ENCODE measurements around the gene TEX22.

TEX22 gene

DNA sequence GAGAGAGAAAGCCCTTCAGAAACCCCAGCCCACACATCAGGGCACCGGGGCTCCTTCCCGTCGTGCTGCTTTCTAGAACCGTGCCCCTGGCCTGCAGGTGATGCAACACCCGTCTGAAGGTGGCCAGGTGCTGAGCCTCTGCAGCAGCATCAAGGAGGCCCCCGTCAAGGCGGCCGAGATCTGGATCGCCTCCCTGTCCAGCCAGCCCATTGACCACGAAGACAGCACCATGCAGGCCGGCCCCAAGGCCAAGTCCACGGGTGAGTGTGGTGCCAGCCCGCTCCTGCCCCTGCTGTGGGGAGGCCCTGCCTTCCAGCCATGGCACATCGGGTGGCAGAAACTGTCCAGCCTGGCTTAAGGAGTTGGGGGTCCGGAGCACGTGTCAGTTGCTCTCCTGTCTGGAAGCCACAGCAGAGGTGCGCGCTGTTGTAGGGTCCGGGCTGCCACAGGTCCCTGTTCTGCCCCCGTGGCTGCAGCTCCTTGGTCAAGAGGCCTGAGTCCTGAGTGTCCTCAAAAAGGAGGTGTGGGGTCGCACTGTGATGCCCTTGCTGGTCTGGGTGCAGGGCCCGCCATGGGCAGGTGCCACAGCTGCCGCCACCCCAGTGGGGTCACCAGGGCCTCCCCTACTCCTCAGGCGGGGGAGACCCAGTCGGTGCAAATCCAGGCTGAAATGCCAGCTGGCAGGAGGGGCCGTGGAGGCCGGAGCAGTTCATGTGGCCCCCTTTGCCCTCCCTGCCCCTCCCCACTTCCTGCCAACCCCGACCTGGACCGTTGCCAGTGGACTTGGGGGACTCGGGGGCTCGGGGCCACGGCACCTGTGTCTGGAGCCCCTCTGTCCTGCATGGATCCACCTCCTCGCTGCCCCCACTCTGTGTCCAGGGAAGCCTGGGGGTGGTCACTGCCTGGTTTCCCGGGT, 31.0 kb upstream of the TEX22 start:
- DNase-seq: no peak

DNA sequence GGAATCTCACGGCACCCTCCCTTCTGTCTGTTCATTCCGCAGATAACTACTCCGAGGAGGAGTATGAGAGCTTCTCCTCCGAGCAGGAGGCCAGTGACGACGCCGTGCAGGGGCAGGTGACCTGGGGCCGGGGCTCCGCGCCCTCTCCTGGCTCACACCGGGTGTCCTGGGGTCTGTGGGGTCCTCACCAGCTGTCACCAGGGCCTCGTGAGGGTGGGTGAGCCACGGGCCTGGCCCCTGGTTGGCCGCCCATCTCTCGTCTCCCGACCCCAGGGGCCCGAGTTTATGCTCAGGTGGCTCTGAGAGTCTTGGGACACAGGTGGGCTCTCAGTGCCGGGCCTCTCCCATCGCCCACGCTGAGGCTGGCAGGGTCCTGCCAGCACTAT, 30.3 kb upstream of the TEX22 start:
- no peak for DNase-seq

DNA sequence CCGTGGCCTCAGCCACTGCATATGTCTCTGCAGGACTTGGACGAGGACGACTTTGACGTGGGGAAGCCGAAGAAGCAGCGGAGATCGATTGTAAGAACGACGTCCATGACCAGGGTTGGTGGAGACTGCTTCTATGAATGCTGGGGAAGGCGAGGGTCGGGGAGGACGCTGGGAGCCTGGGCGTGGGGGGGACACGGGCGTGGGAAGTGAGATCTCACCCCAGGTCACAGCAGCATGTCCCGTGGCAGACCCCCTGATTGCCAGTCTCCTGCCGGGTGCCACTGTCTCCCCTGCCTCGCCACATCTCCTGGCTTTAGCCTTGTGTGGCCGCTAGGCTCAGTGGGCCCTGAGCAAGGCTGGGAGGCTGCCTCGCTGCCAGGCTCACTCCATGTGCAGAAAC, 29.9 kb upstream of the TEX22 start:
- DNase-seq: no peak

DNA sequence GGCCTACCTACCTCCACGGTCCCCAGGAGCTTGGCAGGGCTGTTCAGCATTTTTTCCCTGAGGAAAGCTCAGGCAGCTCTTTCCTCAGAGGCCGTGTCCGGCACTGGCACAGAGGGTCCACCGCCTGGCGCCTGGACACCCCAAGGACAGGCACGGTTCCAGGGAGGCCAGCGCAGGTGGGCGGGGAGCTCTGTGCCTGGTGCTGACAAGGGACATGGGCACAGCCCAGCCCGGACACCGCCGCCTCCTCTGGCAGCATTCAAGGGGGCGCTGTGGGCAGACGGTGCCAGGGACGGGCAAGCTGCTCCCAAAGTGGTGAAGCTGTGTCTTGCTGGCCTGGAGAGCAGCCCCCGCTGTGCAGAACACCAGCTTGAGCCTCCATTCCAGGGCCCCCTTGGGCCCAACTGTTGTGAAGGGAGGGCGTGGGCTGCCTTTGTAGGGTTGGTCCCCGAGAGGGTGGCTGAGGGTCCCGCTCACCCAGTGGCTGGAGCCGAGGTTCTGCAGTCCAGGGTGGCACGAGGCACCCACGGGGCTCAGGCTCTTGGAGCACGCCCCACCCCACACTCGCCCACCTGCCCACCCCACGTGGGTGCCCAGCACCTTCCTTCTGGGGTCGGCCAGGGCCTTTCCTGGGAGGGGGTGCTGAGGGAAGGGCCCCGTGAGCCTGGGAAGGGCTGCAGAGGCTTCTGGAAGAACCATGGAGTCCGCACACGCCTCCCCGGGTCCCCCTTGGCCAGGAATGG, 29.3 kb upstream of the TEX22 start:
- DNase-seq: no peak

DNA sequence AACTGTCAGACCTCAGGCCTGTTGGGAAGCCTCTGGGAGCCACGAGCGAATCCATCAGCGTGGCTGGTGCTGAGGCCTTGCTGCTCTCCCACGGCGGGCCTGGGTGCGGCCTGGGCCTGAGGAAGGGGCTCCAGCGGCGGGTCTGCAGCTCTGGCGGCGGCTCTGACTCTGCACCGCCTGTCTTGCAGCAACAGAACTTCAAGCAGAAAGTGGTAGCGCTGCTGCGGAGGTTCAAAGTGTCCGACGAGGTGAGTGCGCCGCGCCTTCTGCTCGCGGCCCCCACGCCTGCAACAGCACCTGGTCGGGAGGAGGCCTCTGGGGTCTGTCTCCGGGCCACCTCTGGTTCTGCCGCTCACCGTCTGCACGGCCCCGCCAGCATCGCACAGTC, 28.7 kb upstream of the TEX22 start:
- no peak for DNase-seq

DNA sequence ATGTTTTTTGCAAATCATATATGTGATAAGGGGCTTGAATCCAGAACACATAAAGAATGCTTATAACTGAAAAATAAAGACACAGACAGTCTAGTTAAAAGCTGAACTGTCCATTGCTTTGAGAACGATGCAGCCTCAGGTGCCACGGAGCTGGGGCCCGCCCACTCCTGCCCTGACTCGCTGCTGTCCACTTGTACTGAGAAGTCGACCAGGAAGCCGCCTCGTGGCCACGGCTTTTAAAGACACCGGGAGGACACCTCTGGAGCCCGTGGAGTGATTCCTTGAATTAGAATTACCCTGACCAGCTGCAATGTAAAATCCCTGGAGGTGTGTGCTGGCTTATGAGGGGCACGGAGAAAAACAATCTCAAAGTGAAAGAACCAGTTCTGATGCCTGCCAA, 23.9 kb upstream of the TEX22 start:
- no peak for DNase-seq

DNA sequence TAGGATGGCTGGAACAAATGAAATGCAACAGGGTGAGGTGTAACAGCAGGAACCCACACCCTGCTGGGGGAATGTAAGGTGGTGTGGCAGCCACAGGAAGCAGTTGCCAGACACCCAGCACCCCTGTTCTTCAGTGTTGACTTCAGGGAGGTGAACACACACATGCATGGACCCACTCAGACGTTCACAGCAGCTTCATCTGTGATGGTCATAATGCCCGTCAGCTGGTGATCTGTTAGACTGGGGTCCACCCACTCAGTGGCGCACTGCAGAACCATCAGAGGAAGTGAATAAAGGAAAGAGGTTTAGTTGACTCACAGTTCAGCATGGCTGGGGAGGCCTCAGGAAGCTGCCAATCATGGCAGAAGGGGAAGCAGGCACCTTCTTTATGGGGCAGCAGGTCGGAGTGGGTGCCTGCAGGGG, 22.7 kb upstream of the TEX22 start:
- no peak for DNase-seq

DNA sequence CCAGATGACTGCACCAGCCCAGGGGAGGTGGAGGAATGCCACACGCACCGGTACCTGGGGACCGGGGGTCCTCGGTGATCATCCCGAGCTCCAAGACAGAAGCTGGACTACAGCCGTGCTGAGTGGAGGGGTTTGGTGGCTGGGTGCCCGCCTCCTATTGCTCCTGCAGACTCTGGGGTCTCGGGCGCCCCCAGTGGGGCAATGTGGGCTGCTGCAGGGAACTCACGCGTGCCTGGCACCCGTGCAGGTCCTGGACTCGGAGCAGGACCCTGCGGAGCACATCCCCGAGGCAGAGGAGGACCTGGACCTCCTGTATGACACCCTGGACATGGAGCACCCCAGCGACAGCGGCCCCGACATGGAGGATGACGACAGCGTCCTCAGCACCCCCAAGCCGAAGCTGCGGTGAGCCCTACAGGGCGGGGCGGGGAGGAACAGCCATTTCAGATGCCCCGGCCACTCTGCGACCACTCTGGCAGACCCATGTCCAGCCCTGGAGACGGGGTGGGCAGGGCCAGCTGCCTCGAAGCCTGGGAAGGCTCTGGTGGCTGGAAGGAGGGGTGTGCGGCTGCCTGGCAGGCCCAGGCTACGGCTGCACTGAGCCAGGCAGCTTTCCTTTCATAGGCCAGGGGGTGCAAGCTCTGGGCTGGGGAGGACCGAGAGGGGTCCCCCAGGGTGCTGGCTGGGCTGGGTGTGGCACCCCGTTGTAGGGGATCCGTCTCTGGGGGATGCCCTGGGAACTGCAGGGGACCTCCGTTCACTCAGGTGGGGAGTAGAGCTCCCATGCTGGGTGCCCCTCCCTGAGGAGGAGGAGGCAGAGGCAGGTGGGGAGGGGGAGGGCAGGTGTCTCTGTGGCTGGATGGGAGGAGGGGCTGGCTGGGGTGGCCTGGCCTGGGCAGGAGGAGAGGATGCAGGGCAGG, 21.6 kb upstream of the TEX22 start:
- DNase-seq: no peak

DNA sequence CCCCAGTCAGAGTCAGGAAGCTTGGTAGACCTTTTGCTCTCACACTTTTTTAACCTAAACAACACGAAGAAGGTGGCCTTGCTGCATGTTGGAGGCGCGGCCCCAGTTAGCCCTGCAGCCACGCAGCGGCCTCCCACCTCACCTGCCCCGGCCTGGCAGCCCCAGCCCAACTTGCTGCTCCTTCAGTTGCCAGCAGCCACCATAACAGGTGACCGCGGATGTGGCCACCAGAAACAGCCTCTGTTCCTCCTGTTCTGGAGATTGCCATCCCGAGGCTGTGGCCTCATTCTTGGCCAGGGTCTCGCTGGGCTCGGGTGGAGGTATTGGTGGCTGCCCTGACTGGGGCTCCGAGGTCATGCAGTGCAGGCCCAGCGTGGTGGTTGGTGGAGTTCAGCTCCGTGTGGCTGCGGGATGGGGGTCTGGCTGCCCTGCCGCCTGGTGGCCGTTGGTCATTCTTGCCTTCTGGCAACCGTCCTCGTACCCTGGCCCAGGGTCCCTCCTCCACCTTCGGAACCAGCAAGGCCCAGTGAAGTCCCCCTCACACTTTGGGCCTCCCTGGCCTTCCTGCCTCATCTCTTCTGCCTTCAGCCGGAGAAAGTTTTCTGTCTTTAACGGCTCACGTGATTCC, 20.7 kb upstream of the TEX22 start:
- no peak for DNase-seq

DNA sequence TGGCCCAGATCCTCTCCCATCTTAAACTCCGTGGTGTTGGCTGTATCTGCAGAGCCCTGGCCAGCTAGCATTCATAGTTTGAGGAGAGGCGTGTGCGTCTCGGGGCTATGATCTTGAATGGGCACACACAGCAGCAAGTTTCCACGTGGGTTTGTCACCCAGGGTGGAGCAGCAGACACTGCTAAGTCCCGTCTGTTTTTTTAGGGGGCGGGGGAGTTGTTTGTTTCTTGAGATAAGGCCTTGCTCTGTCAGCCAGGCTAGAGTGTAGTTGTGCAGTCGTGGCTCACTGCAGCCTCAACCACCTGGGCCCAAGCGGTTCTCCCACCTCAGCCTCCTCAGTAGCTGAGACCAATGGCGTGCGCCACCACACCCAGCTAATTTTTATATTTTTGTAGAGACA, 20.1 kb upstream of the TEX22 start:
- DNase-seq: no peak

DNA sequence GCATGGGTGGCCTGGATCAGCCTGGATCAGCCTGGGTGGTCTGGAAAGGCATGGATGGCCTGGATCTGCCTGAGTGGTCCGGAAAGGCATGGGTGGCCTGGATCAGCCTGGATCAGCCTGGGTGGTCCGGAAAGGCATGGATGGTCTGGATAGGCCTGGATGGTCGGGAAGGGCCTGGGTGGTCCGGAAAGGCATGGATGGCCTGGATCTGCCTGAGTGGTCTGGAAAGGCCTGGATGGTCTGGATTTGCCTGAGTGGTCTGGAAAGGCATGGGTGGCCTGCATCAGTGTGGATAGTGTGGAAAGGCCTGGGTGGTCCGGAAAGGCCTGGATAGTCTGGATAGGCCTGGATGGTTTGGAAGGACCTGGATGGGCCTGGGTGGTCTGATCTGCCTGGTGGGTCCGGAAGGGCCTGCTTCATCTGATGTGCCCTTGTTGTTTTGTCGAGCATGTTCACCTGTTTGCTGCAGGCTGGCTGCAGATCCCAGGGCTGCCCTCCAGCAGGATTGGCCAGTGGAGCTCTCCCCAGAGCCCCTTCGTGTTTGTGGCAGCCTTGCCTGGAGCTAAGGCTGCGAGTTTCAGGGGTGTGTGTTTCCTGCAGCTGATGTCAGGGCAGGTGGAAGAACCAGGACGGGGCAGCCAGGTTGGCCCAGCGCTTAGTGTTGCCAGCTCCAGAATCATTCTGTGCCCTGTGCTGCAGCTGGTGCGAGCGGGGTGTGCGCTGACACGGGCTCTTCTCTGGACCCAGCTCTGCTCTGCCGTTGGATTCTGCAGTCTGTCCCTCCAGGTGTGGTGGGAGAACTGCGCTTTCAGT, 19.3 kb upstream of the TEX22 start:
- DNase-seq: no peak

DNA sequence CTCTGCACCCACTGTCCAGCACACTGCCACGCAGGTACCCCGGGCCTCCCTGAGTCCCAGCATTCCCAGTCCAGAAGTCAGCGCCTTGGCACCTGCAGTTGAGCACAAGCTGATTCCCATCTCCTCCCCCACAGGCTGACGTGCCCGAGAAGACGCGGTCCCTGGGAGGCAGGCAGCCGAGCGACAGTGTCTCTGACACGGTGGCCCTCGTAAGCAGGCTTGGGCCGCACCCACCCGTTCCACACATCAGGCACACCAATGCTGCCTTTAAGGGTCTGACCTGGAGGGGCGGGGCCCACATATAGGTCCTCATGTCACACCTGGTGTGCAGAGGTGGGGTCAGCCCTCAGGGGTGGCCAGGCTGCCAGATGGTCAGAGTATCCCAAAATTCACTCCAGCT, 18.4 kb upstream of the TEX22 start:
- DNase-seq: no peak

DNA sequence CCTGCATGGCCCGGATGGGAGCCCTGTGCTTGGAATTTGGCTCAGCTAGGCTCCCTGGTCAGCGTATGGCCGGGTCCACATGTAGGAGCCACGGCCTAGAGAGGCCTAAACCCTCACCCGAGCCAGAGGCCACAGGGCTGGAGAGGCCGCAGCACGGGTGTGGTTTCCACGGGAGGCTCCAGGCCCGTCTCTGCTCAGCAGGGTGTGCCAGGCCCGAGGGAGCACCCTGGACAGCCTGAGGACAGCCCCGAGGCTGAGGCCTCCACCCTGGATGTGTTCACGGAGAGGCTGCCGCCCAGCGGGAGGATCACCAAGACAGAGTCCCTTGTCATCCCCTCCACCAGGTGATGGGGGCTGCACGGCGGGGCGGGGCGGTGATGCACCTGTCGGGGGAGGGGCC, 17.6 kb upstream of the TEX22 start:
- no peak for DNase-seq

DNA sequence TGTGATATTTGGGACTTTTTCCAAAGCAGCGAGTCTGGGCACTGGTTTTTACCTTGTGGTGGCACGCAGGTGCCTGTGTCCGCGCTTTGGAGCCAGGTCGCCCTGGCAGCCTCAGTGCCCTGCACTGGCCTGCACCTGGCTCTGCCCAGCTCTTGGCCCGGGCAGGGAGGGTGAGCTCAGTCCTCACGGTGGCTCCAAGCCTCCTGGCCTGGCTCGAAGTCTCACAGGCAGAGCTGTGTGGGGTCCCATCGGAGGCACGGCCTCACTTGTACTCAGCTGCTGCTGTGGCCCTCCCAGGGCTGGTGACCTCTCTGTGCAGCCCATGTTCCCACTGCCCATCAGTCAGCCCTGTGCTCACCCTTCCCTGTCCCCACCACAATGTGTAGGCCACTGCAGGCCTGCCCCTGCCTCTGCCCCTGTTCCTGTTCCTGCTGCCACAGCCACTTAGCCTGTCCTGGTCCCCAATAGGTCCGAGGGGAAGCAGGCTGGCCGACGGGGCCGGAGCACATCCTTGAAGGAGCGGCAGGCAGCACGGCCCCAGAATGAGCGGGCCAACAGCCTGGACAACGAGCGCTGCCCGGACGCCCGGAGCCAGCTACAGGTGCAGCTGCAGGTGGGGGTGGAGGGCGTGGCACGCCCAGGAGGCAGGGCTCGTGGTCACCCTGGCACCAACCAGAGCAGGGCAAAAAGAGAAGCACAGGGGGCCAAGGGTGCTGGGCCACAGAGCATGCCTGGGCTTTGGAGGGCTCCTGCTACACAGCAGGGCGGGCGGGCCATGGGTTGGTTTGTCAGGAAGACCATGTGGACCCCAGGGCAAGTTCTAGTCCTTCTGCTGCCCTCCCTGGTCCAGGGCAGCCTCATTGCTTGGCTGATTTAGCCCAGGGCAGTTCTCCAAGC, 16.6 kb upstream of the TEX22 start:
- DNase-seq: no peak

DNA sequence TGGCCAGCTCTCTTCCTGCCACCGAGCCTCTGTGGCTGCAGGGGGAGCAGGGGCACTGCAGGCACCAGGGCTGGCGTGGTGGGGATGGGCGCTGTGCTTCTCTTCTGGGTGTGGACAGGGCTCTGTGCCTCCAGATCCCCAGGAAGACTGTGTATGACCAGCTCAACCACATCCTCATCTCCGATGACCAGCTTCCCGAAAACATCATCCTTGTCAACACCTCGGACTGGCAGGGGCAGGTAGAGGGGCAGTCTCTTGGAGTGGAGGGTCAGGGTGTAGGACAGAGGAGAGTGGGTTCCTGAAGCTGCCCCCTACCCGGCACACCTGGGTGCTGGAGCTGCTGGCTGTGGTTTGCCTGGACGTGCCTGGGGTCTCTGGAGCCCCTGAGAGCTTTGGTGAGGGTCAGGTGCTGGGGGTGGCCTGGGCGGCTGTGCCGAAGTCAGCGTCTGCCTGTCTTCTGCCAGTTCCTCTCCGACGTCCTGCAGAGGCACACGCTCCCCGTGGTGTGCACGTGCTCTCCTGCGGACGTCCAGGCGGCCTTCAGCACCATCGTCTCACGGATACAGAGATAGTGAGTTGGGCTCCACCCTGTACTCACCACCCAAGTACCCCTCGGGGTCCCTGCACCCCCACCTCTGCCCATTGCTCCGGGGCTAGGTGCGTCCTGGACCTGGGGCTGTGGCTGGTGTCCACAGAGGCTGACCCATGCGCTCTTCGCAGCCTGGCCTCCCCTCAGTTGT, 15.8 kb upstream of the TEX22 start:
- DNase-seq: no peak

DNA sequence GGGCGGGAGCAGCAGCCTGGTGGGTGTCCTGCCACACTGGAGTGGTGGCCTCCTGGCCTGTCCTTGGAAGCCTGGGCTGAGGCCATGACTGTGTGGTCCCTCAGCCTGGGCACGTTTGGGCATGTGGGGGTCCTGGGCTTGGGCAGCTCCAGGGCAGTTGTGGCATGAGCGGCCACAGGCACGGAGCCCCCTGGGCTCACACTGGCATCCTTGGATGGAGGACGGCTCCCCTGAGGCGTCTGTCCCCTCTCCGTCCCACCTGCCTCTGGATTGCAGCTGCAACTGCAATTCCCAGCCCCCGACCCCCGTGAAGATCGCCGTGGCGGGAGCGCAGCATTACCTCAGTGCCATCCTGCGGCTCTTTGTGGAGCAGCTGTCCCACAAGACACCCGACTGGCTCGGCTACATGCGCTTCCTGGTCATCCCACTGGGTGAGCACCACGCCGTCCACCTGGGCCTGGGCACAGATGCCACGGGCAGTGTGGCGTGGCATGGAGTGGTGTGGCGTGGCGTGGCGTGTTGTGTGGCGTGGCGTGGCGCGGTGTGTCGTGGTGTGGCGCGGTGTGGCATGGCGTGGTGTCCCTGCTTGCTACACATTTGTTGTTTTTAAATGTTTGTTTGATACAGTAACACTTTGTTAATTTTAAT, 15.1 kb upstream of the TEX22 start:
- DNase-seq: no peak

DNA sequence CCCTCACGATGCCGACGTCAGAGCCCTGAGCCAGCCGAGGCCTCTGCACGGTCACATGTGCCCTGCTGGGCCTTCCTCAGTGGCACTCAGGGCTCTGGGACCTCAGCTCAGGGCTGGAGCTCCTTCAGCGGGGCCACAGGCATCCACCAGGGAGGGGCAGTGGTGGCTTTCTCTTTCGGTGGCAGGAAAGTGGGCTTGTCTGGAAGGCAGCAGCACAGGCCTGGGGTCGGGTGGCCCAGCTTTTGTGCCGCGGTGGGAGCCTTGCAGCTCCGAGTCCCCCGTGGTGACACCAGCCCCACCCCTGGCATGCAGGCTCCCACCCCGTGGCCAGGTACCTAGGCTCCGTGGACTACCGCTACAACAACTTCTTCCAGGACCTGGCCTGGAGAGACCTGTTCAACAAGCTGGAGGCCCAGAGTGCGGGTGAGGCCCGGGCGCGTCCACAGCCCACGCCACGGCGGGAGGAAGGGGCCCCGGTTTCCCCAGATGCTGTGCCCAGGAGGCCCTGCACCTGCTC, 14.2 kb upstream of the TEX22 start:
- no peak for DNase-seq

DNA sequence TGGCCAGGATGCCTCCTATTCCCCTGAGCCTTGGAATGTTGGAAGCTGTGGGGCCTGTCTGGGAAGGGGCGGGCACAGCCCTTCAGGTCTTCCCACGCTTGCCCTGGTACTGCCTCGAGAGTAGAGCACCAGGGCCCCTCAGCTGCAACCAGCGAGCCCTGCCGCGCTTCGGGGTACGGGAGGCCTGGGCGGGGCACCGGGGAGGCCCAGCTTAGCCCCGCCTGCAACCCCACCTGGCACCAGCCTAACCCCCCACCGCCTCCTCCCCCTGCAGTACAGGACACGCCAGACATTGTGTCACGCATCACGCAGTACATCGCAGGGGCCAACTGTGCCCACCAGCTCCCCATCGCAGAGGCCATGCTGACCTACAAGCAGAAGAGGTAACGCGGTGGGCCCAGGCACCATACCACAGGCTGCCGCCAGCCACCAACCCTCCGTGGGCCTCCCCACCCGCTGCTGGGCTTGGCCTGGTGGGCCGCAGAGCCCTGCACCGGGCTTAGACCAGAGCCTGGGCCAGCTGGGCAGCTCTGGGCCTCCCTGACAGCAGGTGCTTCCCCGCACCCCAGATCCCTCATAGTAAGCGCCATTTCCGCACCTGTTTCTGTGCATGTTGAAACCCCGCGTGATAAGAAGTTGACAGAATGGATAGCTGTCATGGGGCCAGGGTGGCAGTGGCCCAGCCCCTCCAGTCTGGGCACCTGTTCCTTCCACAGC, 13.6 kb upstream of the TEX22 start:
- DNase-seq: no peak

DNA sequence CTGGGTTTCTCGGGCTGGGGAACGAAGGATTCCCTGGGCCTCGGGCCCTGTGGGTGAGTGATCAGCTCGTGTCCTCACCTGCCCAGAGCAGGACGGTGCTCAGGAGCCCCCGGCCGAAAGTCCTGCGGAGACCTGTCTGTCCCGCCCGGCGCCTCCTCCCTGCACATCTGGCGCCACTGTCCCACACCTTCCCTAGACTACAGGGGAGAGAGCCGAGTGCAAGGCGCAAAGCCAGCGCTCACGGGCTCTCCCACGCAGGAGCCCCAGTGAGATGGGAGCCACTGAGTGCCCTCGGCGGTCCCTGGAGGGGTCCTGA, 13.1 kb upstream of the TEX22 start:
- no peak for DNase-seq
